Posterior cingulate gyrus (tissue), 11 donors: ENCODE measurements around the gene IGFL2.
A peak's percentile ranks its signal among the peaks of the same experiment; 100 is the strongest.
"Not testable (repeated sequence)": the region's sequence is repeated elsewhere in the genome, so short reads cannot be mapped to it uniquely, and the experiment has no call there.

ENCODE experiments used
- DNase-seq, 10 donors: peaks; one replicate each; pipeline versions ENCODE4 v3.0.0 to v3.0.0-alpha.2; 2020 to 2021; ENCODE audit warnings: mixed read lengths in 3 of 10
- intact Hi-C: fragments of 100-400 bp; cut with DNase I; formaldehyde crosslinking; loops from one replicate; pipeline ENCODE4 v1.15.1; 2023

The IGFL2 gene

DNA sequence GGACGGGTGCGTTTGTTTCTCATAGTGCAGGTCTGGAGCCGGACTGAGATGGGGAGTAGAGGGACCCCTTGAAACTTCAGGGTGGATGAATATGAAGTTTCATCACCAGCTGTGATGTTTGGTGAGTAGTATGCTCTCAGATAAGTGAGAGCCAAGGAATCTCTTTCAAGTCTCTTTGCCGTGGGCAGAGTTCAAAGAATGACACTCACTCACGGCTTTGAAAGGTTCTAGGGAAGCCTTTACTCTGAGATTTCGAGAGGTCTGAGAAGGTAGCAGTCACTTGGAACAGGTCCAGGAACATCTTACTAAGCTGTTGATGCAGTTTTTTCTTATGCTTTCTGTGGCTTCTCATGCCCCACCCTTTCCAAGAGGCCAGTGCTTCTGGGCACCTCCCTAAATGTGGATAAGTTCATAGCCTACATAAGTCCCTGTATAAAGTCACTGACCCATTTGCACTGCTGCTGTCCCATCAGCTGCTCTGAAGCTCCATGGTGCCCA, at the start of gene IGFL2:
TSS of gene IGFL2 (plus strand) at position 448 of the 498 bp plus-strand sequence. CDS start at position 489, 41 bp downstream.
- no peak for DNase-seq
- intact Hi-C loops: no loop called here

GRCh38 chr19:46100344-46100743, 47.7 kb upstream of the IGFL2 start:
- DNase-seq: no peak

DNA sequence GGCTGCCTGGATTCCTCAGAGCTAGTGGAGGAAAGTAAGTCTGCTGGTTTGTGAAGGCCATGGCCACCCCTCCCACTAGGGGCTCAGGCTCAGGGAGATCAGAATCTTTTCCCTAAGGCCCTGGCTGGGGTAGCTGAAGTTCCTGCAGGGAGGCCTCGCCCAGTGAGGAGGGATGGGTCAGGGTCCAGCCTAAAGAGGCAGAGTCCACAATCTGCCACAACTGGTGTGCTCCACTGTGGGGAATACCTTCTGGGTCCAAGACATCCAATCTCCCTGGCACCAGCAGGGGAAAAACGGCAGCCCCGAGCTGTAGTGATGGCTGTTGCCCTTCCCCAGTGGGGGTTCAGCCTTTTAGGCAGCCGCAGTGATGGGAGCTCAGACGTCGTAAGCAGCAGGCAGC, 46.7 kb upstream of the IGFL2 start:
- intact Hi-C loops: no loop called here

More at GRCh38 chr19:46100344-46100743, 47.7 kb upstream of the IGFL2 start:
- intact Hi-C loops: no loop called here

DNA sequence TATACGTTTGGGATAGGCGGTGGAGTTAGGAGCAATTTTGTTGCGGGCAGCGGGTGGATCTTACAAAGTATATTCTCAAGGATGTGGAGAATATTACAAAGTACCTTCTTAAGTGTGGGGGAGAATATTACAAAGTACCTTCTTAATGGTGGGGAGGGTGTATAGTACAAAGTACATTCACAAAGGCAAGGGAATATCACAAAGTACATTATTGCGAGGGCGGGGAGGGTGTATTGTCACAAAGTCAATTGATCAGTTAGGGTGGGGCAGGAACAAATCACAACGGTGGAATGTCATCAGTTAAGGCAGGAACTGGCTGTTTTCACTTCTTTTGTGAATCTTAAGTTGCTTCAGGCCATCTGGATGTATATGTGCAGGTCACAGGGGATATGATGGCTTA, 45.7 kb upstream of the IGFL2 start:
- intact Hi-C loops, DNase-seq: not testable (repeated sequence)

More for the DNA sequence above, 46.7 kb upstream of the IGFL2 start:
- peak in 1 of 10 donors; percentile 62 for DNase-seq

- intact Hi-C loops: no loop called here
These were observed 40.7 kb upstream of the IGFL2 start for GRCh38 chr19:46107371-46107770.

GRCh38 chr19:46109876-46110275, 38.2 kb upstream of the IGFL2 start:
- intact Hi-C loops: no loop called here
- DNase-seq: no peak

More at GRCh38 chr19:46107371-46107770, 40.7 kb upstream of the IGFL2 start:
- DNase-seq: peak in 2 of 10 donors; percentile 15 to 68

GRCh38 chr19:46111376-46111775, 36.7 kb upstream of the IGFL2 start:
- no peak for DNase-seq
- intact Hi-C loops: no loop called here

- intact Hi-C loops: no loop called here
- DNase-seq: no peak
These were observed 35.5 kb upstream of the IGFL2 start for GRCh38 chr19:46112527-46112926.

DNA sequence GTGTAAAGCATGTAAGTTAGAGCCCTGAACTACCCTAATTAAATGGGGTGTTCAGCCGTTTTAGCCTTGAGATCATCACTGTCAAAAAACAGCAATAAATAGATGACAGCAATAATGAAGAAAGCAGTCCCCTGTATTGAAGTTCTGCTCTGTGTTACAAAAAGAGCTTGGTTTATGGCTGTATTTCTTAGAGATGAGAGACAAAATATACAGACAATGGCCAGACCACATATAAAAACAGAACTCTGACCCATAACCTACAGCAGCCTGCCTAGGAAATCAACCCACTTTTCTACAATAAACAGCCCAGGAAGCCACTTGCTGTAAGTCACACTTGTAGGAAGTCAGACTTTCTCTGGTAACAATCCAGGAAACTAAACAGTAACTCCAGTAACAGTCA, 34.3 kb upstream of the IGFL2 start:
- DNase-seq: no peak
- intact Hi-C loops: no loop called here

DNA sequence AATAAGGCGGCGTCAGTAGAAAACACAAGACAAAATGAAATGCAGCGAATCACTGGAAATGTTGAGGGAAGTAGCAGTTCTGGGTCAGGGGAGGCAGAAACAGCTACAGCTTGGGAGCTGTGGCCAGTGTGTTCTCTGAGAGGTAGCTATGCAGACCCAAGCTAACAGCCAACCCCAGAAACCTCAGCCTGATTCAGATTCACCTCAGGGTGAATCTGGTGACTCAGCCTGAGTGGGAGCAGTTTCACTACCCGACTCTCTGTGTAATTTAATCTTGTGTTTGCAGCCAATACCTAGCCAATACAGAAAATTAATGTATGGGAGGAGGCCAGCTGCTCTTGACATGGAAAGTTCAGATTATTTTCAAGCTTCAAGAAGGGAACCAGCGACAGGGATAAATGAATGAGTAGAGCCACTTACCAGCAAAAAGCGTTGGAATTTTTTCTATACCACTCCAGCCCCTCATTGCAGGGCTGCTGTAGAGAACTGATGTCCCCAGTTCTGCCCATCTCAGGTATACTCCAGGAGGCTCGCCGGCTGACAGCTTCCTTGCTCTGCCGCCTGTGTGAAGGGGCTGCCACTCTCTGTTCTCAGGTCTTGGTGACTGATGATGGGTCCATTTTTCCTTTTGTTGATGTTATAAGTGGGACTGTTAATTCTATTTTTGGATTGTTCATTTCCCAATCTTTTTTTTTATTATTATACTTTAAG, 32.5 kb upstream of the IGFL2 start:
- intact Hi-C loops: no loop called here
- DNase-seq: no peak

DNA sequence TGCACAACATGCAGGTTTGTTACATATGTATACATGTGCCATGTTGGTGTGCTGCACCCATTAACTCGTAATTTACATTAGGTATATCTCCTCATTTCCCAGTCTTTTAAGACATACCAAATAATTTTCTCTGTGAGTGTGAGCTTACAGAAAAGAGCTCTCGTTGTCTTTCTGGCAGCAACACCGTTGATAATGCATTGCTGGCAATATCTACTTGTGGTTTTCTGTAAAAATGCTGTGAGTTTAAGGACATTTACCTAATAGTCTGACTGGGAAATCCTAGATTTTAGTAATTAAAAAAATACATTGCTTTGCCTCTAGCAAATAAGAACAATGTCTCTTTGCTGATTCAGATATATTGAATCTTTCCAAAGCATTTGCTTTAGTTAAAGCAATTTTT, 31.9 kb upstream of the IGFL2 start:
- DNase-seq: no peak
- intact Hi-C loops: no loop called here

GRCh38 chr19:46118136-46118535, 29.9 kb upstream of the IGFL2 start:
- DNase-seq: no peak

DNA sequence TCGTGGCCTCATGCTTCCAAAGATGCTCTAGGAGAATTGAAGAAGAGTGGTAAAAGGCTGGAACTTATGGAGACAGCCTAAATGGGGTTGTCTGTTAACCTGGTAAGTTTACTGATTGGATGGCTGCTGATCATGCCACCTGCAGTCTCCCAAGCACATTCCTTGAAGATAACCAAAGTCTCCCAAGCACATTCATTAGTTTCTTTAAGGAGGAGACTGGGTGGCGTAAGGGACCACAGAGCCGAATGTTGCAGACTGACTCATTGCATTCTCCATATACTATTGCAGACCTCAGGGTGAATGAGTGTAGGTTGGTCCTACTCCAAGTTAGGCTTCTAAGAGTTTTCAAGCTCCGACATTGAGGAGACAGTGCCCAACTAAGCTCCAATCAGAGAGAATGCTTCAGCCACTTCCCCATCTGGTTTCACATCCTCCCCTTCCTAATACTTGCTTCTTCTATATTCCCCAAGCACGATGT, 23.4 kb upstream of the IGFL2 start, which contains the start of gene IGFL3:
TSS of gene IGFL3 (minus strand) at position 51 of the 478 bp plus-strand sequence. CDS start at position 12, 39 bp downstream.
- DNase-seq: no peak
- intact Hi-C loops: no loop called here

More at GRCh38 chr19:46118136-46118535, 29.9 kb upstream of the IGFL2 start:
- intact Hi-C loops: no loop called here

- intact Hi-C loops: no loop called here
- DNase-seq: no peak
These were observed 22.6 kb upstream of the IGFL2 start for GRCh38 chr19:46125447-46125846.

- no peak for DNase-seq
- intact Hi-C loops: no loop called here
These were observed 21.9 kb upstream of the IGFL2 start for GRCh38 chr19:46126086-46126580.

GRCh38 chr19:46131485-46132143, 16.4 kb upstream of the IGFL2 start:
- no peak for DNase-seq
- intact Hi-C loops: no loop called here

DNA sequence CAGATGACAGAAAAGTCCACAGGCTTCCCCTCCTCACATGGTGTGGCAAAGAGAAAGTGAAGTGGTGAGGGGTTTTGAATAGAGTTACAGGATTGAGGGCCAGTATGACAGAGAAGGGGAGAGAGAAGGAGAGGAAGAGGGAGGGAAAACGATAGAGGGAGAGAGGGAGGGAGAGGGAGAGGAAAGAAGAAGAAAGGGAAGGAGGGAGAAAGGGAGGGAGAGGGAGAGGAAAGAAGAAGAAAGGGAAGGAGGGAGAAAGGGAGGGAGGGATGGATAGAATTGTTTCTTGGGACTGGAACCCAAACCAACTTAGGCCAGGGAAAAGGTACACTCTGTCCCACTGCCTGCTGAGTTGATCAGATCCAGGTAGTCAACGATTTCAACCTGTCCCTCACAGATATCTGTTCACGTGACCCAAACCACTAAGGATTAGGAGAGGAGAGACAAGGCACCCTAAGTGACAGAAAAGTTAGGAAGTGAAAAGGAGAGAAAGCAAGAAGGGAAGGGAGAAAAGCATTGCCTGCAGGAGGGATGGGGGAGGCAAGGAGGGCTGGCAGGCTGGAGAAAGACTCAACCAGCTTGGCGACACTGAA, 15.4 kb upstream of the IGFL2 start:
- DNase-seq: no peak
- intact Hi-C loops: no loop called here

GRCh38 chr19:46133101-46133627, 14.9 kb upstream of the IGFL2 start:
- intact Hi-C loops: no loop called here
- peak in 1 of 10 donors; percentile 76 for DNase-seq

GRCh38 chr19:46133777-46134241, 14.2 kb upstream of the IGFL2 start:
- intact Hi-C loops: no loop called here

GRCh38 chr19:46134527-46134926, 13.5 kb upstream of the IGFL2 start:
- no peak for DNase-seq
- intact Hi-C loops: no loop called here

More at GRCh38 chr19:46133777-46134241, 14.2 kb upstream of the IGFL2 start:
- DNase-seq: no peak
